Motor neuron (in vitro differentiated cells): Measurements from ENCODE around the gene ZNHIT2. TPM values are rescaled to one million over a fixed set of nuclear protein-coding genes. Genes with fewer than 3 reads are reported as not detected.

ENCODE experiments used
- ATAC-seq, 8 experiments: fragments of 200-7000 bp; cut with Tn5 transposase; replicated peaks in 6 of 8; 2 replicates each; pipeline ENCODE4 v1.8.0; 2021; ENCODE audit warnings: mild to moderate bottlenecking in 8 of 8, moderate library complexity in 8 of 8
- H3K27ac ChIP-seq, 2 donors: fragments of 250-450 bp; sonication (Bioruptor Pico); 2 replicates each; pipeline ENCODE4 v1.9.0; 2021; ENCODE audit warnings: antibody characterized with exemption in 2 of 2, mild to moderate bottlenecking in 2 of 2, moderate library complexity in 1 of 2
- H3K4me1 ChIP-seq, 2 donors: fragments of 250-450 bp; sonication (Bioruptor Pico); replicated peaks in 1 of 2; 2 replicates each; pipeline ENCODE4 v1.6.1; 2021; ENCODE audit warnings: antibody characterized with exemption in 2 of 2, mild to moderate bottlenecking in 2 of 2, moderate library complexity in 1 of 2
- H3K4me3 ChIP-seq, 5 donors: fragments of 250-450 bp; sonication (Bioruptor Pico); 2 replicates each; pipeline ENCODE4 v1.9.0; 2021; ENCODE audit warnings: antibody characterized with exemption in 5 of 5, mild to moderate bottlenecking in 5 of 5, moderate library complexity in 4 of 5
- WGBS, 10 experiments: fragments of 450-650 bp; shearing (Covaris generic); methylation state at CpG; one replicate each; pipeline ENCODE4 v1.0.0; 2022; 5-methylcytosine and 5-hydroxymethylcytosine counted together
- in situ Hi-C, 9 experiments: fragments of 400-800 bp; cut with MboI; loops; one replicate each; pipeline ENCODE4 v1.15.0; 2021; ENCODE audit warnings: low sequenced_read_pairs in 9 of 9, low pct_unique_long_range_greater_than_20kb in 2 of 9; ENCODE audit not compliant: unreplicated experiment in 9 of 9
- total RNA-seq, 8 experiments: library from RNA; unstranded; fragments of 300-600 nt; gene quantifications; 2 replicates each; pipeline versions ENCODE4 v1.2.3 to v1.2.4, GENCODE V29; 2022

Gene ZNHIT2
- total RNA-seq, 8 experiments from 2014 or later, result 8.4 to 18.4 (median 13.3) TPM

GRCh38 chr11:65083834-65084597 lies 33.5 kb downstream of the ZNHIT2 start, which contains the start of the genes CDCA5 and ZFPL1:
Gene CDCA5 (minus strand): TSS chr11:65084040. CDS start chr11:65083978, 62 bp downstream.
Gene ZFPL1 (plus strand): TSS chr11:65084222. CDS start chr11:65084699, 477 bp downstream.
- Histone ChIP-seq H3K4me1 (peaks cover 8% of the 10 kb centered on the region in 2 donors), H3K4me3 (peak within 1 kb of the TSS; percentile 64 to 91 (median 82)), H3K27ac (peak within 1 kb of the TSS; percentile 95 to 98)
- 0 to 4% (median 4%) methylated on average over 4 to 15 of the region's 79 CpGs; no CpG with 5 or more reads in 7 of the 10 experiments for WGBS, 10 experiments
- ATAC-seq, result peak; percentile 88 to 98 (median 94)
- in situ Hi-C loops, result no loop called here

- Histone ChIP-seq H3K4me3 (peak overlapping the region; percentile 64 to 91 (median 82)), H3K4me1 (peaks cover 8% of the 10 kb centered on the region in 2 donors), H3K27ac (peak overlapping the region in 1 of 2 donors; percentile 98)
- 0 to 25% (median 0%) methylated on average over 2 to 6 of the region's 13 CpGs; no CpG with 5 or more reads in 1 of the 10 experiments for WGBS, 10 experiments
- in situ Hi-C loops, result no loop called here
- no peak for ATAC-seq
These were observed 34.2 kb downstream of the ZNHIT2 start for GRCh38 chr11:65083134-65083833.

DNA sequence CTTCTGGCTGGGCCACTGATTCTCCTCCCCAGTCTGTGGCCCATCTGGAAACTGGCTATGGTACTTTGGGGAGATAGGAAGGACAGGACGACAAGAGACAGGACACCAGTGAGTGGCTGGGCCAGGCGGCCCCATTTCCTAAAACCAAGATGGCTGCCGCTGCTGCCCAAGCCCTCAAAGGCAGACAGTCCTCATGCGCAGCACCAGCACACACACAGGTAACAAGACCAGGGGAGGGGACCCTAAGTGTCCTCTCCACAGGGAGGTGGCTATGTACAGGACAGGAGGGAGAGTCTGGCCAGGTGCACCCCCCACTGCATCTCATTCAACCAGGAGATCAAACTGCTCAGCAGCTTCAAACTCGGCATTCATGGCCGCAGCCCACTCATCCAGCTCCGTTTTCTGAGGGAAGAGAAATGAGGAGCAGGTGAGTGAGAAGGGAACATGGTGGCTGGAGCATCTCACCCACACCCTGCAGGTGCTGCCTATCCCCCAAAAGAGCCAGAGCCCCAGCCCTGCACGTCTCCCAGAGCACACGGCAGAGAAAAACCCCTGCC lies 38.6 kb downstream of the ZNHIT2 start:
- WGBS, 10 experiments, result 80 to 100% (median 93%) methylated on average over 1 to 4 of the region's 9 CpGs; no CpG with 5 or more reads in 5 of the 10 experiments
- Histone ChIP-seq H3K27ac (no peak overlapping the region), H3K4me3 (no peak overlapping the region), H3K4me1 (no peaks in the 10 kb centered on the region)
- no peak for ATAC-seq
- in situ Hi-C loops, result no loop called here

GRCh38 chr11:65078151-65078550 lies 39.4 kb downstream of the ZNHIT2 start:
- no peaks in the 10 kb centered on the region for H3K4me1 ChIP-seq
- 0 to 89% (median 70%) methylated on average over 1 to 3 of the region's 3 CpGs; no CpG with 5 or more reads in 3 of the 10 experiments for WGBS, 10 experiments
- no peak overlapping the region for H3K27ac ChIP-seq
- peak in 7 of 8 experiments; percentile 13 to 87 (median 38) for ATAC-seq
- in situ Hi-C loops, result no loop called here
- H3K4me3 ChIP-seq, result no peak overlapping the region

- H3K4me3 ChIP-seq, result no peak overlapping the region
- H3K27ac ChIP-seq, result no peak overlapping the region
- in situ Hi-C loops, result no loop called here
- no peaks in the 10 kb centered on the region for H3K4me1 ChIP-seq
- peak in 5 of 8 experiments; percentile 7 to 46 (median 29) for ATAC-seq
- 60 to 100% (median 88%) methylated on average over 1 of the region's 4 CpGs; no CpG with 5 or more reads in 7 of the 10 experiments for WGBS, 10 experiments
These were observed 40.0 kb downstream of the ZNHIT2 start for GRCh38 chr11:65077451-65077850.

DNA sequence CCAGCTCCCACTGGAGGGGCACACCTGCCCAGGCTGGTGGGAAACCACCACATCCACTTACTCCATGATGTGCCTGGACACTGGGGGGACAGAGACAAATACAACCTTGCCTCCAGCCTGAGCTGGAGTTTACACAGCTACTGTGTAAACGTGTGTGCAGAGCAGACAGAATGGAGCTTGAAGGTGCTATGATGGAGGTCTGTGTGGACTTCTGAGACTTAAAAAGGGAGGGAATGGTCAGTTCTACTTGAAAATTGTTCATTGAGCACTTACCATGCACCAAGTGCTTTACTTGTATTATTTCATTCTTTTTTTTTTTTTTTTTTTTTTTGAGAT lies 44.9 kb downstream of the ZNHIT2 start:
- peak in 1 of 8 experiments; percentile 37 for ATAC-seq
- WGBS, 10 experiments, result 25 to 33% methylated on average over 1 of the region's 1 CpG; no CpG with 5 or more reads in 8 of the 10 experiments
- in situ Hi-C loops, result no loop called here

DNA sequence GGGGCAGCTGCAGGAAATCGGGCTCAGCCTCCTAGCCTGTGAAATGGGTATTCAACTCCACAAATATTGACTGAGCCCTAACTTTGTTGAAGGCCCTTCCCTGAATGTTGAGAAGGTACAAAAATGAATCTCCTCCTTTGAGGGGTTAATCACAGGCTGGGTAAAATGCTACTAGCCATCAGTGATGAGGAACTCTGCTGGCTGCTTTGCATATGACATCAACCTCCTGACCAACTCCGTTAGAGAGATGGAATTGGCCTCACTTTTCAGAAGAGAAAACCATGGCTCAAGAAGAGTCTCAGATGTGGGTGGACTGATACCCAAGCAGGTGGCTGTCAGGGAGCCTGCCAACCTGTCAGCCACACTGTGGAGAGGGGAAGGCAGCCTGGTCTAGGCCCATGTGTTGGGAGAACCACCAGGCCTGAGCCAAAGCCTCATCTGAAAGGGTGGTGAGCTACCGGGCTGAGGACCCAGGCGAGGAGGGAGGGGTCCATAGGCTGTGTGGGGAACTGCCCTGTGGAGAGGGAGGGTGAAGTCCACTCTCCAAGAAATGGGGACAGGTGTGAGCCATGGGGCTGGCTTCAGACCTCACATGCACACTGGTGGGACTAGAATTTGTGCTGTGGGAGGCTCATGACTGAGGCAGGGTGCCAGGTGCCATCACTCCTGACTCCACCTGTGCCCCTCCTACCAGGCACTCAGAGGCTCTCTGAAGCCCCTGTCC lies 45.4 kb downstream of the ZNHIT2 start:
- Histone ChIP-seq H3K27ac (no peak overlapping the region), H3K4me3 (no peak overlapping the region), H3K4me1 (peaks cover 1 to 2% of the 10 kb centered on the region in 2 donors)
- peak in 1 of 8 experiments; percentile 15 for ATAC-seq
- in situ Hi-C loops, result no loop called here
- WGBS, 10 experiments, result 40 to 79% (median 41%) methylated on average over 1 to 3 of the region's 4 CpGs; no CpG with 5 or more reads in 5 of the 10 experiments

More for the DNA sequence above, 44.9 kb downstream of the ZNHIT2 start:
- Histone ChIP-seq H3K4me1 (no peaks in the 10 kb centered on the region), H3K27ac (no peak overlapping the region), H3K4me3 (no peak overlapping the region)

GRCh38 chr11:65069217-65069616 lies 48.3 kb downstream of the ZNHIT2 start:
- in situ Hi-C loops, result no loop called here
- WGBS, 10 experiments, result 40 to 93% (median 73%) methylated on average over 3 to 7 of the region's 9 CpGs; no CpG with 5 or more reads in 2 of the 10 experiments
- ATAC-seq, result no peak
- H3K4me3 ChIP-seq, result no peak overlapping the region
- no peak overlapping the region for H3K27ac ChIP-seq
- H3K4me1 ChIP-seq, result peaks cover 5 to 7% of the 10 kb centered on the region in 2 donors

DNA sequence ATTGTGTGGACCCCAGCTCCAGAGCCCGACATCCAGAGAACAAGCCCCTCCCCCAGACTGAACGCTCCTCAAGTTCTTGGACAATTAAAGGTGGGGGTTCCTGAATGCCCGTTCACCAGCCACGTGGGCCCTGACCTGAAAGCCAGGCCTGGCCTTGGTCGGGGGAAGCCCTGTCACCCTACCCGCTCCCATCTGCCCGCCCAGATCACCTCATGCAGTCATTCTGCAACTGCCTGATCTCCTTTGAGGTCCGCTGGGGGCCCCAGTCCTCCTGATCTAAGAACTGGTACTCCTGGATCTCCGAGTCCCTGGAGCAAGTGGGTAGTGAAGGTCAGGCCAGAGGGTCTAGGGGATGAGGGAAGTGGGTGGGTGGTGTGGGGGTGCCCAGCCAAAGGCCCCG lies 50.1 kb downstream of the ZNHIT2 start:
- H3K4me1 ChIP-seq, result peaks cover 5 to 7% of the 10 kb centered on the region in 2 donors
- H3K4me3 ChIP-seq, result no peak overlapping the region
- ATAC-seq, result no peak
- H3K27ac ChIP-seq, result no peak overlapping the region
- 53 to 90% (median 53%) methylated on average over 2 to 6 of the region's 10 CpGs; no CpG with 5 or more reads in 7 of the 10 experiments for WGBS, 10 experiments
- in situ Hi-C loops, result no loop called here

DNA sequence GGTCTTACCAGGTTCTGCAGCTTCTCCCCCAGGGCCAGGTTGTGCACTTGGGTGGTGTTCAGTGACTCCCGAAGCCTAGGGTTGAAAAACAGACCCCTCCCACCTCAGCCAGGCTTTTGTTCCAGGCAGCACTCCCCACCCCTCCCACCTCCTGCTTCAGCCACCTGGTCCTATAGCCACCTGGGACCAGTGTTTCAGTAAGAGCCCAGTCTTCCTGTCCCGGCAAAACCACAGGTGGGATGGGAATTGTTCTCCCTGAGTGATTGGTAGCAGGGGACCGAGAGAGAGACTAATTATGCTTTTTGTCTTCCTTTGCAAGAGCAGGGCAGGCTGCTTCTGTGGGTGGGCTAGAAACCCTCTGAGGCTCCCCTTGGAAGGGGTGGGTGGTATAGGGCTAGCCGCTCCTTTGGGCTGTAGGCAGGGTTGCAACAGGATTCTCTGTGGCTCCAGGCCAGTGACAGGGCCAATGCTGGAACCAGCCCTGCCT lies 50.7 kb downstream of the ZNHIT2 start:
- in situ Hi-C loops, result no loop called here
- 20 to 83% (median 41%) methylated on average over 1 to 3 of the region's 4 CpGs; no CpG with 5 or more reads in 6 of the 10 experiments for WGBS, 10 experiments
- H3K27ac ChIP-seq, result no peak overlapping the region

More for the DNA sequence above, 50.7 kb downstream of the ZNHIT2 start:
- Histone ChIP-seq H3K4me1 (peaks cover 5 to 7% of the 10 kb centered on the region in 2 donors), H3K4me3 (no peak overlapping the region)
- ATAC-seq, result peak in 3 of 8 experiments; percentile 9 to 40 (median 18)
